Erythroblast (primary cell): Measurements from ENCODE around the gene ADAMTSL2.

Experiments used
- GATA1 ChIP-seq: IDR thresholded peaks from 2 replicates; pipeline ENCODE4 v1.6.1; 2011; ENCODE audit warnings: low read depth, mild to moderate bottlenecking, control low read depth, low read length, moderate library complexity
- POLR2A ChIP-seq: IDR thresholded peaks from 2 replicates; pipeline ENCODE4 v1.6.1; 2011; ENCODE audit warnings: mild to moderate bottlenecking, low read length

DNA sequence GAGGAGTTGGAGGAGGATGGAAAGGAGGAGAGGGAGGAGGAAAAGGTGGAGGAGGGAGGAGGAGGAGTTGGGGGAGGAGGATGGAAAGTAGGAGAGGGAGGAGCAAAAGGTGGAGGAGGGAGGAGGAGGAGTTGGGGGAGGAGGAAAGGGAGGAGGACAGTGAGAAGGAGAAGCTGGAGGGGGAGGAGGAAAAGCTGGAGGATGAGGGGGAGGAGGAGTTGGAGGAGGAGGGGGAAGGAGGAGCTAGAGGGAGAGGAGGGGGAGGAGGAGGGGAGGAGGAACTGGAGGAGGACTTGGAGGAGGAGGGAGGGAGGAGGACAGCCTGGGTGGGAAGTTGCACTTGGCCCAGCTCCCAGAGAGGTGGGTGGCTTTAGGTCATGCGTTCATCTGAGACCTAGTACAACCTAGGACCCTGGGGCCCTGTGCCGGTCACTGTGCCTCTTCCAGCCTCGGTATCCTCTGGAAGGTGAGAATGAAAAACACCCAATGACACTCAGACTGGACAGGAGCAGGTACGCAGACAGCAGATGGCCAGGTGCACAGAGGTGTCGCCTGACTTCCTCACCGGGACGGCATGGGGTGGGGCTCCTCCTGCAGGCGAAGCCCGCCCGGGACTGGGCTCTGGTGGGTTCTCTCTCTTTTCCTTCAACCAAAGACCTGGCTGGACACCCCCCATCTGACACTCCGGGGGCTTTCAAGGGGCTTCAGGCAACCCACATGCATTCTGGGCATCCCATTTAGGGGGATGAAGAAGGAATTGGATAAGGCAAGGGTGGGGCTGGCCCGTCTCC, 43.4 kb upstream of the ADAMTSL2 start:
- TF ChIP-seq POLR2A (no peak), GATA1 (no peak)
